DOHH2 (cell line): ENCODE data around the gene ZNF563.
"Not testable (repeated sequence)": the region's sequence is repeated elsewhere in the genome, so short reads cannot be mapped to it uniquely, and the experiment has no call there.

Experiments used
- H3F3A ChIP-seq: fragments of 200-600 bp; sonication (generic), shearing (Covaris generic); 2 replicates; pipeline ENCODE4 v1.6.0; 2016; ENCODE audit warnings: antibody characterized with exemption, mild to moderate bottlenecking; ENCODE audit not compliant: control insufficient read depth, insufficient read depth
- H3K27ac ChIP-seq: fragments of 200-600 bp; sonication (generic); 2 replicates; pipeline ENCODE4 v1.5.1; 2014; ENCODE audit warnings: low read depth, mild to moderate bottlenecking, low read length, moderate library complexity
- H3K27me3 ChIP-seq: fragments of 200-600 bp; sonication (generic); 2 replicates; pipeline ENCODE4 v1.6.1; 2014; ENCODE audit warnings: mild to moderate bottlenecking, low read length, mixed read lengths; ENCODE audit not compliant: control insufficient read depth
- H3K36me3 ChIP-seq: fragments of 200-600 bp; sonication (generic); 2 replicates; pipeline ENCODE4 v1.6.1; 2014; ENCODE audit warnings: mild to moderate bottlenecking, low read length, moderate library complexity, mixed read lengths; ENCODE audit not compliant: control insufficient read depth
- H3K4me1 ChIP-seq: fragments of 200-600 bp; sonication (generic); 2 replicates; pipeline ENCODE4 v1.6.1; 2014; ENCODE audit warnings: mild to moderate bottlenecking, low read length, mixed read lengths; ENCODE audit not compliant: control insufficient read depth
- H3K4me2 ChIP-seq: fragments of 200-600 bp; sonication (generic); 2 replicates; pipeline ENCODE4 v1.6.0; 2014; ENCODE audit warnings: mild to moderate bottlenecking, low read length, moderate library complexity
- H3K4me3 ChIP-seq: fragments of 200-600 bp; sonication (generic); 2 replicates; pipeline ENCODE4 v1.5.1; 2014; ENCODE audit warnings: mild to moderate bottlenecking, low read length, mixed read lengths
- H3K79me2 ChIP-seq: fragments of 200-600 bp; sonication (generic); 2 replicates; pipeline ENCODE4 v1.6.1; 2014; ENCODE audit warnings: mild to moderate bottlenecking, low read length, mixed read lengths; ENCODE audit not compliant: control insufficient read depth
- H3K9me2 ChIP-seq: fragments of 200-600 bp; sonication (generic); replicated peaks from 2 replicates; pipeline ENCODE4 v1.6.1; 2014; ENCODE audit warnings: mild to moderate bottlenecking, low read length, mixed read lengths; ENCODE audit not compliant: control insufficient read depth
- H3K9me3 ChIP-seq: fragments of 200-600 bp; sonication (generic); 2 replicates; pipeline ENCODE4 v1.6.1; 2014; ENCODE audit warnings: antibody characterized with exemption, low read length, mixed read lengths; ENCODE audit not compliant: control insufficient read depth, insufficient read depth
- H4K20me1 ChIP-seq: fragments of 200-600 bp; sonication (generic); 2 replicates; pipeline ENCODE4 v1.6.0; 2014; ENCODE audit warnings: low read depth, mild to moderate bottlenecking, antibody characterized with exemption, low read length, moderate library complexity; ENCODE audit not compliant: control insufficient read depth, insufficient read depth
- CTCF ChIP-seq: fragments of 200-600 bp; sonication (generic); IDR thresholded peaks from one replicate; pipeline ENCODE4 v1.5.1; 2014; ENCODE audit warnings: antibody characterized with exemption, mild to moderate bottlenecking, low read depth, low read length; ENCODE audit not compliant: poor library complexity, severe bottlenecking
- EZH2phosphoT487 ChIP-seq: fragments of 200-600 bp; sonication (generic); IDR thresholded peaks from 2 replicates; pipeline ENCODE4 v1.6.1; 2017; ENCODE audit warnings: borderline replicate concordance, mild to moderate bottlenecking, antibody characterized with exemption, low read length, moderate library complexity, mixed read lengths

Gene ZNF563

DNA sequence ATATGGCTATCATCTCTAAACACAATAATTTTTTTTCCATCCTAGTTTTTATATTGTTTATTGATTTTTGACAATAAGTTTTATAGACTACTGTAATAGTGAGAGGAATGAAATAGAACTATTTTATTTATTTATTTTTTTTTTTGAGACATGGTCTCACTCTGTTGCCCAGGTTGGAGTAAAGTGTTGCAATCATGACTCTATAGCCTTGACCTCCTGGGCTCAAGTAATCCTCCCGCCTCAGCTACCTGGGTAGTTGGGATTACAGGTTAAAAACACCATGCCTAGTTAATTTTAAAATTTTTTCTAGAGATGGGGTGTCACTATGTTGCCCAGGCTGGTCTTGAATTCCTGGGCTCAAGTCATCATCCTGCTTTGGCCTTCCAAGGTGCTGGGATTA, 40.6 kb upstream of the ZNF563 start:
- no peaks in the 10 kb centered on the region for H3K36me3 ChIP-seq
- H3K27ac ChIP-seq = no peak overlapping the region
- no peaks in the 10 kb centered on the region for H3K4me1 ChIP-seq
- H3K4me3 ChIP-seq = no peak overlapping the region
- no peak for TF ChIP-seq CTCF
- TF ChIP-seq EZH2phosphoT487 = no peak
- no peaks in the 10 kb centered on the region for H3K27me3 ChIP-seq
- H3F3A ChIP-seq = no peaks in the 10 kb centered on the region
- H3K9me3 ChIP-seq = peaks cover 12% of the 10 kb centered on the region; the same call in 1 of the 2 replicates
- no peaks in the 10 kb centered on the region for H3K79me2 ChIP-seq
- no peaks in the 10 kb centered on the region for H4K20me1 ChIP-seq
- no peaks in the 10 kb centered on the region for H3K9me2 ChIP-seq
- no peak overlapping the region for H3K4me2 ChIP-seq

DNA sequence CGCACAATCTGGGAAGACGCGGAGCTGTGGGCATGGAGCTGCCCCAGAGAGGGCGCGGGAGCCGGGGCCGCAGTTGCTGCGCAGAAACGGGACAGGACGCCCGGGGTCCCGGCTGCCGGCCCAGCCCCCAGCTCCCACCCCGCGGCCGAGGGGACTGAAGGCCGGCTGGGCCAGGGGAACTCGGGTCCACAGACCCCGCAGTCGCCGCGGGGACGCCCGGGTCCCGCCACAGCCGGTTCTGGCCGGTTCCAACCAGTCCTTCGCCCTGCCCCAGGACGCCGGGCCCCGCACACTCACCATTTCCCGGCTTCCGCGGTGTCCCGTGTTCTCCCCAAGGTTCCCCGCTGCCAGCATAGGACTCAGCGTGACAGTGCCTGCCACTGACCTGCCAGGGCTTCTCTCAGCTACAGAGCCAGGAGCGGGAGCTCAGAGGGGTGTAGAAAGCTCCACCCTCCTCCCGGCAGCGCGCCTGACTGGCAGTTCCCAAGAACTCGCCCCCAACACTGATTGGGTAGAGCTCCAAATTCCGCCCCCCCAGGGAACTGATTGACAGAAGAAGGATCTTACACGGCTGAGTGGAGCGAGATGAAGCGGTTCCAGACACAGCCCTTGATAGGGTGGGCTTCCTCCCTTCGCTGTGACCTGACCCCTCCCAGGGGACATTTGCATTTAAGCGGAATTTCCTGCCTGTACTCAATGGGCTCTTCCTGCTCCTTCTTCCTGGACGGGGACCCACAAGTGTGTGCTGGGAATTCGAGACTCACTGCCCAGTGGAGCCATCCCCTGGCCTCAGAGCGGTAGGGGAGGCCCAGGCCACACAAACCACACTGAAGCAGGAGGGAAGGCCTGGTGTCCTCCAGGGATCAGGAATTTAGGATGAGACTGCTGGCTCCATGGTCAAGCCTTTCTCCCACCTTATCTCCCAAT, 32.1 kb upstream of the ZNF563 start, which contains the start of gene ZNF442:
ZNF442 (minus strand) TSS at position 448 of the 927 bp plus-strand sequence. CDS start 2,052 bp downstream, outside the sequence.
- Histone ChIP-seq H3K4me1 (peaks cover 13% of the 10 kb centered on the region), H3K27me3 (no peaks in the 10 kb centered on the region), H4K20me1 (no peaks in the 10 kb centered on the region), H3K36me3 (no peaks in the 10 kb centered on the region), H3K79me2 (peaks cover 6% of the 10 kb centered on the region; the same call in 1 of the 2 replicates), H3F3A (0 out of 2 replicates have a peak, but pooled peaks cover 2% of the 10 kb centered on the region), H3K9me3 (peaks cover 6% of the 10 kb centered on the region; the same call in 1 of the 2 replicates), H3K27ac (peak within 1 kb of the TSS; percentile 37; the same call in 1 of the 2 replicates), H3K4me3 (peak within 1 kb of the TSS; percentile 74), H3K4me2 (peak within 1 kb of the TSS; percentile 66), H3K9me2 (no peaks in the 10 kb centered on the region)
- no peak for TF ChIP-seq EZH2phosphoT487
- peak; percentile 19 for TF ChIP-seq CTCF

DNA sequence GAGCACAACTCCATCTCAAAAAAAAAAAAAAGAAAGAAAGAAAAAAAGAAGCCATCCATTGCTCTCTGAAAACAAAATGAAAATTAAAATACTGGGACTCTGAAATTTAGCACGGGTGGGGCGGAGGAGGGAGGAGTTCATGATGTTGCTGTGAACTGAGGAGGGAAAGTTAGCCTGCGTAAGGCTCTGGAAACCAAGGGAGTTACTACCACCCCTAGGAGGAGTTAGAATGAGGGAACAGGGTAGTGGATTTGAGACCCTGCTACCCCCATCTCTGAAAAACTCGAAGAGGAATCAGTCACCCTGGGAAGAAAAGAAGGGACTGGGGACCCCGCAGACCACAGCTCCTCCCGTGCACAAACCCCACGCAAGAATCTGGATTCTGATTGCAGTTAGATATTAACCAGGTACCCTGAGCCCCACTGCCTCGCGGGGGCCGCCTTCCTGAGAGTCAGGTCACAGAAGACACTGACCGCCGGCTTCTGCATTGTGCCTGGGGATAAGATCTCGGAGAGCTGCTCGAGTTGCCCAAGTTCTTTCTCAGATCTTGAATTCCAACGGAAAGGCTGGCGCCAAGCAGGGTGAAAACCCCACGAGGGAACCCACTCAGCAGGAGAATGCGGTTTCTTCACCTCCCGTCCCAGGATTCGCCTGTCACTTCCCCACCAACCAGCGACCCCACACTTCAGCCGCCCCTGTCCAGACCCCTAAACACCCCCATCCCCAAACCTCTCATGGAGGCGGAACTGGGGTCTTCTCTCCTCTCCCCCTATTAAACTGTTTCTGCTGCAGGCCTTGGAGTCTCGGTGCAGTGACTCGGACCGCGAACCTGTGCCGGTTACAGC, 31.2 kb upstream of the ZNF563 start:
- H3K79me2 ChIP-seq = peaks cover 6% of the 10 kb centered on the region; the same call in 1 of the 2 replicates
- no peak overlapping the region for H3K27ac ChIP-seq
- H3K9me3 ChIP-seq = peaks cover 6% of the 10 kb centered on the region; the same call in 1 of the 2 replicates
- H3K36me3 ChIP-seq = no peaks in the 10 kb centered on the region
- H3F3A ChIP-seq = 0 out of 2 replicates have a peak, but pooled peaks cover 2% of the 10 kb centered on the region
- peaks cover 13% of the 10 kb centered on the region for H3K4me1 ChIP-seq
- no peaks in the 10 kb centered on the region for H4K20me1 ChIP-seq
- peak overlapping the region; percentile 66 for H3K4me2 ChIP-seq
- peak overlapping the region; percentile 74 for H3K4me3 ChIP-seq
- no peak for TF ChIP-seq CTCF
- no peak for TF ChIP-seq EZH2phosphoT487
- H3K9me2 ChIP-seq = no peaks in the 10 kb centered on the region
- no peaks in the 10 kb centered on the region for H3K27me3 ChIP-seq

- not testable (repeated sequence) for H3K79me2 ChIP-seq
- H3K4me1 ChIP-seq = peaks cover 13% of the 10 kb centered on the region
Observed at GRCh38 chr19:12362236-12362635, 28.8 kb upstream of the ZNF563 start.

More at GRCh38 chr19:12362236-12362635, 28.8 kb upstream of the ZNF563 start:
- not testable (repeated sequence) for H3K9me2 ChIP-seq, H3K27me3 ChIP-seq, H3F3A ChIP-seq, H3K4me3 ChIP-seq, H3K27ac ChIP-seq, H3K4me2 ChIP-seq, H3K9me3 ChIP-seq, H4K20me1 ChIP-seq, H3K36me3 ChIP-seq
